AG09319 (cell line): Measurements from ENCODE around the gene SH3GL3.

Source experiments
- DNase-seq: peaks from one replicate; pipeline ENCODE4 v3.0.0-alpha.2; 2010; ENCODE audit warnings: low read depth; ENCODE audit errors: extremely low read depth
- CTCF ChIP-seq: IDR thresholded peaks from 2 replicates; pipeline ENCODE4 v1.5.1; 2011; ENCODE audit warnings: low read depth, mild to moderate bottlenecking, inconsistent platforms, low read length, moderate library complexity

The SH3GL3 gene

GRCh38 chr15:83653639-83654378, 206.7 kb downstream of the SH3GL3 start, which contains the start of gene ADAMTSL3:
TSS of gene ADAMTSL3 (plus strand) at chr15:83654123. CDS start at chr15:83655762, 1,639 bp downstream.
- no peak for TF ChIP-seq CTCF
- no peak for DNase-seq

GRCh38 chr15:83654379-83655236, 207.5 kb downstream of the SH3GL3 start:
- DNase-seq = no peak
- TF ChIP-seq CTCF = no peak

GRCh38 chr15:83655237-83655616, 208.1 kb downstream of the SH3GL3 start:
- no peak for DNase-seq
- TF ChIP-seq CTCF = no peak

GRCh38 chr15:83656192-83656591, 209.1 kb downstream of the SH3GL3 start:
- TF ChIP-seq CTCF = no peak
- DNase-seq = no peak

- TF ChIP-seq CTCF = no peak
These were observed 209.9 kb downstream of the SH3GL3 start for GRCh38 chr15:83656943-83657528.

GRCh38 chr15:83657549-83657948, 210.4 kb downstream of the SH3GL3 start:
- no peak for TF ChIP-seq CTCF
- DNase-seq = no peak

More at GRCh38 chr15:83656943-83657528, 209.9 kb downstream of the SH3GL3 start:
- DNase-seq = no peak
